GM18517 (cell line): Measurements from ENCODE around the gene MEX3C.

Experiments
- ATAC-seq: cut with Tn5 transposase; IDR thresholded peaks from one replicate; pipeline ENCODE4 v1.9.1; 2021; ENCODE audit warnings: mild to moderate bottlenecking, moderate library complexity; ENCODE audit not compliant: unreplicated experiment

Gene MEX3C

GRCh38 chr18:51197661-51198424 is at the start of gene MEX3C:
Gene MEX3C (minus strand): TSS chr18:51197681. CDS start chr18:51197320, 361 bp downstream.
- ATAC-seq = peak; percentile 84

GRCh38 chr18:51241226-51241625 is 43.7 kb upstream of the MEX3C start:
- no peak for ATAC-seq

GRCh38 chr18:51236225-51236624 is 38.7 kb upstream of the MEX3C start:
- no peak for ATAC-seq

GRCh38 chr18:51235009-51235789 is 37.7 kb upstream of the MEX3C start:
- peak; percentile 95 for ATAC-seq

- no peak for ATAC-seq
Measured at GRCh38 chr18:51234117-51235008, 36.9 kb upstream of the MEX3C start.

GRCh38 chr18:51229328-51229727 is 31.8 kb upstream of the MEX3C start:
- no peak for ATAC-seq

- no peak for ATAC-seq
Measured at GRCh38 chr18:51227660-51228059, 30.2 kb upstream of the MEX3C start.

GRCh38 chr18:51226587-51227350 is 29.3 kb upstream of the MEX3C start:
- ATAC-seq = no peak

GRCh38 chr18:51226068-51226467 is 28.6 kb upstream of the MEX3C start:
- ATAC-seq = no peak

GRCh38 chr18:51212606-51213005 is 15.1 kb upstream of the MEX3C start:
- no peak for ATAC-seq

GRCh38 chr18:51211552-51211951 is 14.1 kb upstream of the MEX3C start:
- ATAC-seq = peak; percentile 94

GRCh38 chr18:51196811-51197660 is 445 bp downstream of the MEX3C start:
- ATAC-seq = no peak

- no peak for ATAC-seq
Measured at GRCh38 chr18:51196118-51196810, 1.2 kb downstream of the MEX3C start.

- ATAC-seq = no peak
Measured at GRCh38 chr18:51195451-51196117, 1.9 kb downstream of the MEX3C start.

GRCh38 chr18:51195086-51195450 is 2.4 kb downstream of the MEX3C start:
- no peak for ATAC-seq

GRCh38 chr18:51194604-51195003 is 2.9 kb downstream of the MEX3C start:
- no peak for ATAC-seq

GRCh38 chr18:51193621-51194287 is 3.7 kb downstream of the MEX3C start:
- ATAC-seq = no peak

GRCh38 chr18:51192696-51193095 is 4.8 kb downstream of the MEX3C start:
- ATAC-seq = no peak
